ENCODE results near the gene TRIO.
"Not testable (repeated sequence)": the region's sequence is repeated elsewhere in the genome, so short reads cannot be mapped to it uniquely, and the experiment has no call there.

TRIO gene

DNA sequence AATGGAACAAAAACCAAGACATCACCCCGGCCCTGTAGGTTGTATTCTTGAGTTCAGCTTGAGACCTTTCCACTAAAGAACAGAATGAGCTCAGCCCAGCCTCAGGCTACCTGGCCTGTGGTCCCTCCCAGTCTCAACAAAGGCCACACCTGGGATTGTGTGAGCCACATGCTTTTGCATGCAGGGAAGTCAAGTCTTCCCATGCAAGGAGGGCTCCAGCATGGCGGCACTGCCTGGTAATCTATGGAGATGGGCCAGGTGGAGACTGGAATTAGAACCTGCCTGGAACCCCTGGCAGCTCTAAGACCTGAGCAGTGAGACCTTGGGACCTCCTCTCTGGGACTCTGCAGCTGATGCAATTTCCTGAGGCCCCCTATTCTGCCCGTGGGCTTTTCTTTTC is 389.0 kb downstream of the TRIO start:
- no peak for DNase-seq

DNA sequence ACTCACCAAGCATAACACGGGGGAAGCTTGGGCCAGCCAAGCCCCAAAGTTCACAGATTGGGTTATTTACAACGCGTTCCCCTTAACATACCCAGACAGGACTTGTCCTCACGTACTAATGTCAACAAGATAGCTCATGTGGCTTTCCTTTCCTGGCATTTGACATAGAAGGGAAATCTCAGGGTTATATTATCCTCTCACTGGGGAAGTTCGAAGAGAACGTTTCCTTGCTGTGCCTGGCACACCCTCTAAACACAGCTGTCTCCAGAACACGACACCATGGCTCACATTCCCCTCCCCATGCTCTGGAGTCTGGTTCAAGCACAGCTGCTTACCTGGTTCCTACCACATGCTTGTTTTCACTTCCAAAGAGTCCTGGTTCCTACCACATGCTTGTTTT is 391.6 kb downstream of the TRIO start:
- DNase-seq: no peak

DNA sequence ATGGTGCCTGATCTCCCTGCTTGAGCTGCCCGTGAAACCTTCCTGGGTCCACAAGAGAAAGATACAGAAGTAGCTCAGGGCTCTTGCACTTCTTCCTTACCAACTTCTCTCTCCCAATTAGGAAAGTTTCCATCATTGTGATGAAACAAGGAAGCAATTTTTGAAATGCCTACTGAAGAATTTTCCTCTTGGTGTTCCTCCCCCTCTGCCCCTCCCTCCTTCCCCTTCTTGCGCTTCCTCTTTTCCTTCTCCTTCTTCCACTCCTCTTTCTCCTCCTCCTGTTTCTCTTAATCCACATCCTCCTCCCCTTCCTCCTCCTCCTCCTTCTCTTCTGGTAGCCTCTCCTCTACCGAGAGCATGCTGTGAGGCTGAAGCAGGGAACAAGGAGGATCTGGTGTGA is 402.2 kb downstream of the TRIO start:
- no peak for DNase-seq

DNA sequence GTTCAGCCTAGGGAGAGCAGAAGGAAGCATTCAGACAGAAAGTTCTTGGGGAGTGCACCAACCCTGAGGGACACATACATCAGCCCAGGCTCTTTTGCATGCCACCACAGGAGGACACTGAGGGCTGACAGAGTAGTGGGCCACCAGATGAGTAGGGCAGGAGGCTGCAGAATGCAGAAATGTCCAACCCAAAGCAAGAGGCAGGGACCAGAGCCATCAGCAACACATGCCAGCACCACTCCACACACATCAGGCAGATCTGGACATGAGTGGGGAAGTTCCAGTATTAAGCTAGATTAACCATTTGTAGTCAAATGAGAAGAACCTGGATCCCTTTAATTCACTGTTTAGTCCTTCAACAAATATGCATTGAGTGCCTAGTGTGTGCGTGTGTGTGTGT is 402.7 kb downstream of the TRIO start:
- no peak for DNase-seq

DNA sequence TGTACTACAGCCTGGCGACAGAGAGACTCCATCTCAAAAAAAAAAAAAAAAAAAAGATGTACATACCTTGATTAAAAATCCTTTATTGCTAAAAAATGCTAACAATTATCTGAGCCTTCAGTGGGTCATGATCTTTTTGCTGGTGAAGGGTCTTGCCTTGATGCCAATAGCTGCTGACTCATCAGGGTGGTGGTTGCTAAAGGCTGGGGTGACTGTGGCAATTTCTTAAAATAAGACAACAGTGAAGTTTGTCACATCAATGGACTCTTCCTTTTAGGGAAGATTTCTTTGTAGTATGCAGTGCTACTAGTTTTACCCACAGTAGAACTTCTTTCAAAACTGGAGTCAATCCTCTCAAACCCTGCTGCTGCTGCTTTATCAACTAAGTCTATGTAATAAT is 404.5 kb downstream of the TRIO start:
- no peak for DNase-seq

DNA sequence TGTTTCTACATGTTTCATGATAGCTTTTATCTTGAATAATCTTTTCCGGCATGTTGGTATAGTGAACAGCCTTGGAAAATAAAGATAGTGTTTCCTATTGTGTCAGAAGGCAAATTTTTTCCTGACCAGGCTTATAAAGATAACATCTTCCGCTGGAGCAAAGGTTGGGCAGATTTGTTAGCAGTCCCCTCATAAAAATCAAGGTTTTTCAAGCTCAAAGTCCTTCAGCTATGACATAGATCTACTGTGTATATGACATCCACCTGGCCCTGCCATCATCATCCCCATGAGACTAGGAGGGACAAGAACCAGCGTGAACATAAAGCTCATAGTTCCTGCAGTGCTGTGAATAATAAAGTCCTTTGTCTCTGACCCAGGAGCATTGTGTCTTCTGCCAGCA is 408.1 kb downstream of the TRIO start:
- DNase-seq: no peak

DNA sequence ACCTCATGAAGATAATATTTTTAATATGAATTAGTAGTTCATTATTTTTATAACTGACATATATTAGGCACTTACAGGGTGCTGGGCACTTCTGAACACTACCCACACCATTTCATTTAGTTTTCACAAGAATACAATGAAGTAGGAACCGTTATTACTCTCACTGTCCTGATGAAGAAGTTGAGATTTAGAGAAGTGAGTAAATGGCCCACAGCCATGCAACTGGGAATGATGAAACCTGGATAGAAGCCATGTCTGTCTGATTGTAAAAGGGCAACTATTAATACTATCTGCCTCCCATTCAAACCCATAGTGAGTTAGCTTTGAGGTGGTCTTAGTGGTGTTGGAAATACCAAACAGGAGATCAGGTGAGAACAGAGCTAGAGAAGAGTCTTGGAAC is 408.9 kb downstream of the TRIO start:
- DNase-seq: no peak

DNA sequence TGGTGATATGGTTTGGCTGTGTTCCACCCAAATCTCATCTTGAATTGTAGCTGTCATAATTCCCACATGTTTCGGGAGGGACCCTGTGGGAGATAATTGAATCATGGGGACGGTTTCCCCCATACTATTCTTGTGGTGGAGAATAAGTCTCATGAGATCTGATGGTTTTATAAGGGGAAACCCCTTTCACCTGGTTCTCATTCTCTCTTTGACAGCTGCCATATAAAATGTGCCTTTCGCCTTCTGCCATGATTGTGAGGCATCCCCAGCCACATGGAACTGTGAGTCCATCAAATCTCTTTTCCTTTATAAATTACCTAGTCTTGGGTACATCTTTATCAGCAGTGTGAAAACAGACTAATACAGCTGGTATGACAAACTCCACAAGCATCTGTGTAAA is 411.1 kb downstream of the TRIO start:
- not testable (repeated sequence) for DNase-seq

DNA sequence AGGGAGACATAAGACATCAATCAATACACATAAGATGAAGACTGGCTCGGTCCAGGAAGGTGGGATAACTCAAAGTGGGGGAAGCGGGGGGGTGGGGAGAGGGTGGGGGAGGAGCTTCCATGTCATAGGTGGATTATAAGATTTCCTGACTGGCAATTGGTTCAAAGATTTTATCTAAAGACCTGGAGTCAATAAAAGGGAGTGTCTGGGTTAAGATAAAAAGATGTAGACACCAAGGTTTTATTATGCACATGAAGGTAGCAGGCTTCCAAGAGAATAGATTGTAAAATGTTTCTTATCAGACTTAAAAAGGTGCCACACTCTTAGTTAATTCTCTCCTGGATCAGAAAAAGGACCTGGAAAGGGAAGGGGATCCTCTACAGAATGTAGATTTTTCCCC is 412.9 kb downstream of the TRIO start:
- no peak for DNase-seq

DNA sequence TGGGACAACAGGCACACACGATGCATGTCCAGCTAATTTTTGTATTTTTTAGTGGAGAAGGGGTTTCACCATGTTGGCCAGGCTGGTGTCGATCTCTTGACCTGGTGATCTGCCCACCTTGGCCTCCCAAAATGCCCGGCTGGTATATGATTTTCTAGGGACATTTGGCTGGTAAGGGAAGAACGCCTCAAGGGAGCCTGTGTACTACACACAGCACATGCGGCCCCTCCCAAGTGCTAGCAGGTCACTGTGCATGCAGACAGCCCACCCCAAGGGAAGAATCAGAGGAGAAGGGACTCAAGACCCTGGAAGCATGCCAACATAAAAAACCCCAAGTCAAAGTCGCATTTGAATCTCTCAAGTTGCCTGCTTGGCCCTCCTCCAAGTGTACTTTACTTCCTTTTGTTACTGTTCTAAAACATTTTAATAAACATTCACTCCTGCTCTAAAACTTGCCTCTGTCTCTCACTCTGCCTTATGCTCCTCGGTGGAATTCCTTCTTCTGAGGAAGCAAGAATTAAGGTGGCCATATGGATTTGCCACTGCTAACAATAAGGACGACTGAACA is 414.1 kb downstream of the TRIO start:
- no peak for DNase-seq

DNA sequence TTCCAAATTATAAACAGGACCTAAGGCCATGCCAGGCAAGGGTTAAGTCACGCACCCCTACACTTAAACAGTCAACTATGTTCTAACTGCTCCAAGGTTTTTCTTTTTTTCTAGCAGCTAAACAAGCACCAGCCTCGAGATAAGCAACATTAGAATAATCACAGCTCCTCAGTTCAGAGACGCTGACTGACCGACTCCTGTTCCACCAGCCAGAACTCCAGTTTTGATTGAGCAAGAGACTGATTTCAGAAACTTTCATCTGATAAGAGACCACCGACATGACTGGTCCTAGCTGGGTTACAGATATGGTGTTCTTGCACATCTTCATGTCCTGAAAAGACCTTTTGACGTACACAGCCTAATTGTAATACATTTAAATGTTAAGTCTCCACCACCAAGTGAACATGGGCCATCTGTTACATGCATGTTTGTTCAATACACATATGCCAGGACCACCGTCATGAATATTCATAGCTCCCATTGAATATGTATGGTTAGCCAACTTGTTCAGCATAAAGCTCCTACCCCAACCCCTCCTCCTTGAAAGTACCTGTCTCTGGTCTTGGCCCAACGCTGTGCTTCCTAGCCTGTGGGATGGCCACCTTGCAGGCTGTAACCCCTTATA is 414.8 kb downstream of the TRIO start:
- no peak for DNase-seq

Data from stimulated activated CD4-positive, alpha-beta T cell treated with anti-CD3 and anti-CD28 coated beads, Interleukin-4, amount 100 ng/mL, for 24 hours (primary cell).